ENCODE results near the gene DCDC2C.

The DCDC2C gene

DNA sequence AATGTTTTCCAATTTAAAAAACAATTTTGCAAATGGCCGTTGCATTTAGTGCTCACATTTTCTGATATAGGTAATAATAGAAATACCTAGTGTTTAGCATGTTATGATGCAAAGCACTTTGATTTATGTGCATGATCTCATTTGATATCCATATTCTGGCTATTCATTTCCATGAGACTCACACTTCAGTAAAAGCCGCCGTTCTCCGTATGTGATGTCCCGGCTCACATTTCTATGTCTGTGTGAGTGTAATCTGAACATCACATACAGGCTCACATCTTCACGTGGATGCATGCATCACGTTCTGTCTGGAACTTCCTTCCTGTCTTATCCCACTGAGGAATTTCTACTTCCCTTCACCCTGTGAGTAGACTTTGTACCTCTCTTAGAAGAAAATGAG is 45.8 kb downstream of the DCDC2C start:
- H3K4me3 ChIP-seq (replicated peaks; ENCODE audit: low read depth, low read length) = no peak overlapping the region
- no peak for DNase-seq (ENCODE audit: low read depth)
- TF ChIP-seq, protein P1, sequence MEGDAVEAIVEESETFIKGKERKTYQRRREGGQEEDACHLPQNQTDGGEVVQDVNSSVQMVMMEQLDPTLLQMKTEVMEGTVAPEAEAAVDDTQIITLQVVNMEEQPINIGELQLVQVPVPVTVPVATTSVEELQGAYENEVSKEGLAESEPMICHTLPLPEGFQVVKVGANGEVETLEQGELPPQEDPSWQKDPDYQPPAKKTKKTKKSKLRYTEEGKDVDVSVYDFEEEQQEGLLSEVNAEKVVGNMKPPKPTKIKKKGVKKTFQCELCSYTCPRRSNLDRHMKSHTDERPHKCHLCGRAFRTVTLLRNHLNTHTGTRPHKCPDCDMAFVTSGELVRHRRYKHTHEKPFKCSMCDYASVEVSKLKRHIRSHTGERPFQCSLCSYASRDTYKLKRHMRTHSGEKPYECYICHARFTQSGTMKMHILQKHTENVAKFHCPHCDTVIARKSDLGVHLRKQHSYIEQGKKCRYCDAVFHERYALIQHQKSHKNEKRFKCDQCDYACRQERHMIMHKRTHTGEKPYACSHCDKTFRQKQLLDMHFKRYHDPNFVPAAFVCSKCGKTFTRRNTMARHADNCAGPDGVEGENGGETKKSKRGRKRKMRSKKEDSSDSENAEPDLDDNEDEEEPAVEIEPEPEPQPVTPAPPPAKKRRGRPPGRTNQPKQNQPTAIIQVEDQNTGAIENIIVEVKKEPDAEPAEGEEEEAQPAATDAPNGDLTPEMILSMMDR (IDR thresholded peaks at IDR 0.05; ENCODE audit: low read length, missing control alignments) = no peak

DNA sequence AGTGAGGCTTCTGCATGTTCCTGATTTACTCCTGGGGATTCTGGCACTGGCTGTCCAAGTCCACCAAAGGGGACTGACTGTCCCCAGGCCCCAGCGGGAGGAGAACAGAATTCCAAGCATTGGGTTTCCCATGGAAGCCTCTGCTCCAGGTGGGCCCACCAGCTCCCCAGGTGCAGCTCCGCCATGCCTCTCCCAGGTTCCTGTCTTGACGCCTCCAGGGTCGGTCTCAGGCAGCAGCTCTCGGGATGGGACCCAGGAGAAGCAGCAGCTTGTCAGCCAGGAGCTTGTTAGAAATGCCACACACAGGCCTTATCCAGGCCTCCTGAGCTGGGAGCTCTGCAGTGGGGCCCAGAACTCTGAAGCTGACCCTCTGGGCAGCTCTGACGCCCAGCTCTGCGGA is 47.9 kb downstream of the DCDC2C start:
- TF ChIP-seq, protein P1 (IDR thresholded peaks at IDR 0.05; ENCODE audit: low read length, missing control alignments) = no peak
- no peak overlapping the region for H3K4me3 ChIP-seq (replicated peaks; ENCODE audit: low read depth, low read length)
- DNase-seq (ENCODE audit: low read depth) = no peak

DNA sequence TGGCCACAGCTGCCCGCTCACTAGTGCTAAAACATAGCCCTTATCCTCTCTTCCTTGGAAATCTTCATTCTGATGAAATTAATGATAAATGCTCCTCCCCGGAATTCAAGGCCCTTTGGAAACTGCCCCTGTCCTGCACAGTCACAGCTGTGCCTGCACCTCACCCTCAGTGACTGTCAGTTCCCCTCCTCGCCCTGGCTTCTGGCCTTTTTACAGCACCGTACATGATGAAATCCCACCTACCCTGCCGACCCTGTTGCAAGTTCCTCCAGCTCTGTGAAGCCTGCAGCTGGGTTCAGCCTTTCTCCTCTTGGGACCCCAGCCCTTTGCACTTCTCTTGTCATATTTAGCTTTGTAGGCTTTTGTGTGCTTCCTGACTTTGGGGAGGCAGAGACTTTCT is 48.4 kb downstream of the DCDC2C start:
- H3K4me3 ChIP-seq (replicated peaks; ENCODE audit: low read depth, low read length) = no peak overlapping the region
- TF ChIP-seq, protein P1 (IDR thresholded peaks at IDR 0.05; ENCODE audit: low read length, missing control alignments) = no peak
- no peak for DNase-seq (ENCODE audit: low read depth)

DNA sequence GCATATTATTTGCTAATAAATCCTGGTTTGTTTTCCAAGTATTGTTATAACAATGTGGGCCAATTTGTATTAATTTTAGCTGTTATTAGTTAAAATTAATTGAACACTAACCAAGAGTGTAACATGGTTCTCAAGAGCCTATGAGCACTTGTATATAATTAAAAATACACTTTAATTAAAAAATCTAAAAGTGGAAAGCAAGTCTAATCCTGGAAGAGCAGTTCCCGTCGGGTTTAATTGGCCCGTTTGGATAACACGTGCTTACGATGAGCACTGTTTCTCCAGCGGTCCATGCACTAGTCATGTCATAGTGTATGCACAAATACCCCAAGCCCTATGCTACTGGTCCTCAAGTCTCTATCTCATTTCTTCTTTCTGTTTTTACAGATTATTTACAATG is 49.0 kb downstream of the DCDC2C start:
- TF ChIP-seq, protein P1 (IDR thresholded peaks at IDR 0.05; ENCODE audit: low read length, missing control alignments) = no peak
- DNase-seq (ENCODE audit: low read depth) = no peak
- no peak overlapping the region for H3K4me3 ChIP-seq (replicated peaks; ENCODE audit: low read depth, low read length)

DNA sequence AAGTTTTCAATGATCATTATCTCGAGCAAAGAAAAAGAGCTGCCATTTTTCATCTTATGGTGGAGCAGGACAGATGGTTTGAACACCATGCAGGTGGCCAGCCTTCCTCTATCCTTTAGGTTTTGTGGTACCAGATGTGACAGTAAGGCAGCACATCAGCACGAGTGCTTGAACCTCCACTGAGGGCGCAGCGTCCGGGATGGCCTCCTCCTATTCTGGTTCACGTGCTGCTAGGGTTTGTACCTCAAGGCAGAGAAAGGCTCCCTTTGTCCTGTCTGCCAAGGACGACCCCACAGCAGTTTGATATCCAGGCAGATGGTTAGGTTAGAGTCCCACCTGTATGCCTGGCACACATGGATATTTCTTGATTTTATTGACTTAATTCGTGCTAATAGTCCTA is 50.2 kb downstream of the DCDC2C start:
- no peak overlapping the region for H3K4me3 ChIP-seq (replicated peaks; ENCODE audit: low read depth, low read length)
- no peak for DNase-seq (ENCODE audit: low read depth)
- TF ChIP-seq, protein P1 (IDR thresholded peaks at IDR 0.05; ENCODE audit: low read length, missing control alignments) = no peak

DNA sequence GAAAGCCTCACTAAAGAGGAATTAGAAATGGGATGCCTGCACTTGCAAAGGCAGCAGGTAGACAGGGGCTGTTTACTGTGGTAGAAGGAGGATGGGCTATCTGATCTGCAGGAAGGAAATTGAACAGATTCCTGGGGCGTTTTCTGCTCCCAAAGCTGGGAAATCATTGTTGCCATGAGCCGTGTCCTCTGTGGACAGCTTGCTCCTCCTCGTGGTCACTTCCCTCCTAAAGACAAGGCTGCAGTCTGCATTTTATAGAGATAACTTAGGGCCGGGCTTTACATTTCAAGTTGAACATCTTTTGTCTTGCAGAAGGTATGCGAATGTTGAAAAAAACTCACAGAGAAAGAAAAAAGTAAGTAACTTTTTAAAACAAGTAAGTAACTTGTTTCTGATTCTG is 50.9 kb downstream of the DCDC2C start:
- TF ChIP-seq, protein P1 (IDR thresholded peaks at IDR 0.05; ENCODE audit: low read length, missing control alignments) = no peak
- H3K4me3 ChIP-seq (replicated peaks; ENCODE audit: low read depth, low read length) = no peak overlapping the region
- DNase-seq (ENCODE audit: low read depth) = no peak

DNA sequence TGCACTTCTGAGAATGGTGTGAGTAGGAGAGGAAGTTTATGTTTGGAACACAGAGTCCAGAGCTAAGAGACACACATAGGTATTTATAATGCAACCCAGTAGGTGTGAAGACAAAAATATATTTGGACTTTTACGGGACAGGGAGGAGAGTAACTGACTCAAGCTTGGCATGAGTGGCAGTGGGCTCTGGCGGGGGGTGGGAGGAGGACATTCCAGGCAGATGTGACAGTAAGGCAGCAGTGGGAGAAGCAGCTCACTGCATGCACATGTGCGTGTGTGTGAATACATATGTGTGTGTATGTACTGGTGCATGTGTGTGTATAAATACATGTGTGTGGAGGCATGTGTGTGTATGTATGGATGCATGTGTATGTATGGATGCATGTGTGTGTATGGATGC is 51.4 kb downstream of the DCDC2C start:
- TF ChIP-seq, protein P1 (IDR thresholded peaks at IDR 0.05; ENCODE audit: low read length, missing control alignments) = no peak
- no peak for DNase-seq (ENCODE audit: low read depth)
- no peak overlapping the region for H3K4me3 ChIP-seq (replicated peaks; ENCODE audit: low read depth, low read length)
